Posterior vena cava (tissue), 2 donors: Measurements from ENCODE around the gene C16orf90. TPM values are rescaled to one million over a fixed set of nuclear protein-coding genes. Genes with fewer than 3 reads are reported as not detected.

Experiments
- microRNA-seq, 2 donors: library from miRNA; unstranded; fragments of <30 nt; microRNA quantifications; one replicate each; pipeline ENCODE4 v1.2.0, GENCODE V29; 2020 to 2021; ENCODE audit warnings: borderline microRNAs expressed in 2 of 2
- total RNA-seq, 2 donors: library from RNA; stranded (reverse); fragmentation: NEBNext Ultra II Directional; extraction: Animal tissue kit (Norgen Biotek cat#: 25700); gene quantifications; one replicate each; pipeline ENCODE4 v1.2.1, GENCODE V29; 2021
- donor health status: DM: yes; HTN: yes; CAD: no.
- donor health status: DM: yes; HTN: yes; CAD: no.

Gene C16orf90
- total RNA-seq, 2 donors from 2014 or later: not detected

Small RNA genes lying within 50 kb of the gene (microRNA-seq; reads per million reads assigned to microRNA genes)
- 0 to 0.26 reads per million in 2 donors for gene MIR6126

Other genes starting within 250 kb of the C16orf90 start
- gene MEFV, start 238.9 kb downstream of the C16orf90 start, total RNA-seq: 1 to 10 TPM; 1.9 to 4.9 TPM
- 10 to 100 TPM; 19.8 to 21.2 TPM for gene ZNF263, start 212.0 kb downstream of the C16orf90 start, total RNA-seq
- gene TIGD7, start 190.1 kb downstream of the C16orf90 start, total RNA-seq: 1 to 10 TPM; 6.4 to 9.1 TPM
- 10 to 100 TPM; 17.5 to 21.3 TPM for gene ZNF75A, start 190.0 kb downstream of the C16orf90 start, total RNA-seq
- gene OR2C1, start 139.6 kb downstream of the C16orf90 start, total RNA-seq: not detected
- 10 to 100 TPM; 10.8 to 11.9 TPM for gene ZSCAN32, start 94.5 kb downstream of the C16orf90 start, total RNA-seq
- gene ZNF174, start 94.3 kb downstream of the C16orf90 start, total RNA-seq: 1 to 10 TPM; 7.1 to 8.2 TPM
- 1 to 10 TPM; 2.5 TPM for gene ZNF597, start 52.0 kb downstream of the C16orf90 start, total RNA-seq
- 10 to 100 TPM; 28.3 to 33.6 TPM for gene NAA60, start 51.8 kb downstream of the C16orf90 start, total RNA-seq
- gene CLUAP1, start 5.5 kb upstream of the C16orf90 start, total RNA-seq: 10 to 100 TPM; 20.9 to 25.8 TPM
- gene NLRC3, start 81.9 kb upstream of the C16orf90 start, total RNA-seq: 1 to 10 TPM in 1 of 2 donors, under 1 TPM in 1; 0.81 to 1.0 TPM
- 1 to 10 TPM; 4.5 to 4.9 TPM for gene SLX4, start 116.1 kb upstream of the C16orf90 start, total RNA-seq
- 1 to 10 TPM; 4.0 to 6.2 TPM for gene DNASE1, start 159.2 kb upstream of the C16orf90 start, total RNA-seq
- gene TRAP1, start 222.0 kb upstream of the C16orf90 start, total RNA-seq: 10 to 100 TPM; 61.4 to 65.0 TPM